Neural crest cell (in vitro differentiated cells): ENCODE data around the gene TYK2. TPM values are rescaled to one million over a fixed set of nuclear protein-coding genes. Genes with fewer than 3 reads are reported as not detected.

Experiments used
- DNase-seq: peaks from one replicate; pipeline ENCODE4 v3.0.0; 2021; ENCODE audit warnings: low read depth, mixed read lengths, low spot score
- H3K27ac Mint-ChIP-seq: one replicate; pipeline ENCODE4 v1.8.0; 2021; ENCODE audit warnings: mild to moderate bottlenecking, mixed read lengths; ENCODE audit not compliant: unreplicated experiment
- H3K27me3 Mint-ChIP-seq: 2 replicates; pipeline ENCODE4 v1.8.0; 2021; ENCODE audit warnings: low read depth, mild to moderate bottlenecking, mixed read lengths
- H3K36me3 Mint-ChIP-seq: 2 replicates; pipeline ENCODE4 v1.8.0; 2021; ENCODE audit warnings: low read depth, mild to moderate bottlenecking, mixed read lengths
- H3K4me1 Mint-ChIP-seq: 2 replicates; pipeline ENCODE4 v1.8.0; 2021; ENCODE audit warnings: mixed read lengths
- H3K4me3 Mint-ChIP-seq: one replicate; pipeline ENCODE4 v1.8.0; 2021; ENCODE audit warnings: mild to moderate bottlenecking, mixed read lengths
- H3K9me3 Mint-ChIP-seq: 2 replicates; pipeline ENCODE4 v1.8.0; 2021; ENCODE audit warnings: mixed read lengths
- total RNA-seq: library from RNA; stranded (reverse); gene quantifications from 2 replicates; pipeline ENCODE4 v1.2.1, GENCODE V29; 2021
- TF ChIP-seq, protein P1 (sequence below): fragments of 200-600 bp; sonication (generic); conservative IDR thresholded peaks from 2 replicates; pipeline ENCODE4 v1.5.0; 2021; ENCODE audit warnings: antibody characterized with exemption, mild to moderate bottlenecking

The TYK2 gene
- total RNA-seq, 1 donor from 2014 or later, result 103 TPM

DNA sequence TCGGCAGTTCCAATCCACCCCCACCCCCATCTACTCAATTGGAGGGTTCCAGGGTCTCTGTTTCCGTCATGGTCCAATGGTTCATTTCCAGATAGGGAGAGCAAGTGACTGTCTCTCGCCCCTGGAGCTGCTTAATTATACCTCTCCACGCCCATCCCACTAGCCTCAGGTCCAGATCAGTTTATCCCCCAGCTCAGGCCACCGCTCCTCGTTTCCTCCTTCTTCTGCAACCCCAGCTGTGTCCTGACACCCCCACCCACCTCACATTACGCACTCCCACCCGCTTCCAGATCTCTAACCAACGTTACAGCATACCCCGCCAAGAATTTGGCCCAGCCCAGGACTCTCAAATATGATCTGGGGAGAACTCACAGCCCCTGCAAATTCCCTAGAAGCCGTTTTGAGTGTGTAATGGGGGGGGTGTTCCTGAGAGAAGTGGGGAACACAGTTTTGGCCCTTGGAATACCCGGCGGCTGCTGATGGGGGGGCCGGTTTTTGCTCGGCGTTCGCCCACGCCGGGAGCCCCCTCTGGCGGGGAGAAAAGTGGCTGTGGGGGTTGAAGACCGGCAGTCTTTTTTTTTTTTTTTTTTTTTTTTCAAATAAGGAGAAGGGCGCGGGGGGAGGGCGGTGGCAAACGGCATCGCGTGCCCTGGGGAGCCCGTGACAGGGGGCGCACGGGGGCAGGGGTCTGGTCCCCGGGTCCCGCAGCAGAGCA, 38.3 kb upstream of the TYK2 start:
- no peak overlapping the region for H3K27ac Mint-ChIP-seq
- peaks cover 3% of the 10 kb centered on the region for H3K36me3 Mint-ChIP-seq
- no peak for DNase-seq
- TF ChIP-seq, protein P1, sequence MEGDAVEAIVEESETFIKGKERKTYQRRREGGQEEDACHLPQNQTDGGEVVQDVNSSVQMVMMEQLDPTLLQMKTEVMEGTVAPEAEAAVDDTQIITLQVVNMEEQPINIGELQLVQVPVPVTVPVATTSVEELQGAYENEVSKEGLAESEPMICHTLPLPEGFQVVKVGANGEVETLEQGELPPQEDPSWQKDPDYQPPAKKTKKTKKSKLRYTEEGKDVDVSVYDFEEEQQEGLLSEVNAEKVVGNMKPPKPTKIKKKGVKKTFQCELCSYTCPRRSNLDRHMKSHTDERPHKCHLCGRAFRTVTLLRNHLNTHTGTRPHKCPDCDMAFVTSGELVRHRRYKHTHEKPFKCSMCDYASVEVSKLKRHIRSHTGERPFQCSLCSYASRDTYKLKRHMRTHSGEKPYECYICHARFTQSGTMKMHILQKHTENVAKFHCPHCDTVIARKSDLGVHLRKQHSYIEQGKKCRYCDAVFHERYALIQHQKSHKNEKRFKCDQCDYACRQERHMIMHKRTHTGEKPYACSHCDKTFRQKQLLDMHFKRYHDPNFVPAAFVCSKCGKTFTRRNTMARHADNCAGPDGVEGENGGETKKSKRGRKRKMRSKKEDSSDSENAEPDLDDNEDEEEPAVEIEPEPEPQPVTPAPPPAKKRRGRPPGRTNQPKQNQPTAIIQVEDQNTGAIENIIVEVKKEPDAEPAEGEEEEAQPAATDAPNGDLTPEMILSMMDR, result no peak
- H3K4me3 Mint-ChIP-seq, result peak overlapping the region; percentile 43
- H3K4me1 Mint-ChIP-seq, result peaks cover 20% of the 10 kb centered on the region
- H3K9me3 Mint-ChIP-seq, result no peaks in the 10 kb centered on the region
- H3K27me3 Mint-ChIP-seq, result peaks cover 87% of the 10 kb centered on the region

DNA sequence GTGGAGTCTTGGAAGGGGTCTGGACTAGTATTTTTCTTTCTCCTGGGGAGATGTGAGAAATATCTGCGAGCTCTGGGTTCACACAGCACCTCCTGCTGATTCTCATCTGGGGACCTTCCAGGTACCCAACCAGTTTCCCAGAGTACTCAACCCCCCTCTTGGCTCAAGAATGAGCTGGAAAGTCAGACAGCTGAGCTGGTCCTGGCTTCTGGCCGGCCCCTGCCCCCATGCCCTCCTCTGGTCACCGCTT, 37.8 kb upstream of the TYK2 start:
- Mint-ChIP-seq H3K9me3 (no peaks in the 10 kb centered on the region), H3K4me3 (peak overlapping the region; percentile 43), H3K27ac (no peak overlapping the region)

GRCh38 chr19:10417541-10418234, 37.3 kb upstream of the TYK2 start:
- TF ChIP-seq, protein P1, result no peak
- peaks cover 3% of the 10 kb centered on the region for H3K36me3 Mint-ChIP-seq
- no peak for DNase-seq
- H3K4me1 Mint-ChIP-seq, result peaks cover 20% of the 10 kb centered on the region
- peaks cover 80% of the 10 kb centered on the region for H3K27me3 Mint-ChIP-seq
- no peak overlapping the region for H3K27ac Mint-ChIP-seq
- H3K9me3 Mint-ChIP-seq, result no peaks in the 10 kb centered on the region
- peak overlapping the region; percentile 43 for H3K4me3 Mint-ChIP-seq

More for the DNA sequence above, 37.8 kb upstream of the TYK2 start:
- peaks cover 3% of the 10 kb centered on the region for H3K36me3 Mint-ChIP-seq
- DNase-seq, result no peak
- peaks cover 85% of the 10 kb centered on the region for H3K27me3 Mint-ChIP-seq
- TF ChIP-seq, protein P1, result no peak
- H3K4me1 Mint-ChIP-seq, result peaks cover 20% of the 10 kb centered on the region

DNA sequence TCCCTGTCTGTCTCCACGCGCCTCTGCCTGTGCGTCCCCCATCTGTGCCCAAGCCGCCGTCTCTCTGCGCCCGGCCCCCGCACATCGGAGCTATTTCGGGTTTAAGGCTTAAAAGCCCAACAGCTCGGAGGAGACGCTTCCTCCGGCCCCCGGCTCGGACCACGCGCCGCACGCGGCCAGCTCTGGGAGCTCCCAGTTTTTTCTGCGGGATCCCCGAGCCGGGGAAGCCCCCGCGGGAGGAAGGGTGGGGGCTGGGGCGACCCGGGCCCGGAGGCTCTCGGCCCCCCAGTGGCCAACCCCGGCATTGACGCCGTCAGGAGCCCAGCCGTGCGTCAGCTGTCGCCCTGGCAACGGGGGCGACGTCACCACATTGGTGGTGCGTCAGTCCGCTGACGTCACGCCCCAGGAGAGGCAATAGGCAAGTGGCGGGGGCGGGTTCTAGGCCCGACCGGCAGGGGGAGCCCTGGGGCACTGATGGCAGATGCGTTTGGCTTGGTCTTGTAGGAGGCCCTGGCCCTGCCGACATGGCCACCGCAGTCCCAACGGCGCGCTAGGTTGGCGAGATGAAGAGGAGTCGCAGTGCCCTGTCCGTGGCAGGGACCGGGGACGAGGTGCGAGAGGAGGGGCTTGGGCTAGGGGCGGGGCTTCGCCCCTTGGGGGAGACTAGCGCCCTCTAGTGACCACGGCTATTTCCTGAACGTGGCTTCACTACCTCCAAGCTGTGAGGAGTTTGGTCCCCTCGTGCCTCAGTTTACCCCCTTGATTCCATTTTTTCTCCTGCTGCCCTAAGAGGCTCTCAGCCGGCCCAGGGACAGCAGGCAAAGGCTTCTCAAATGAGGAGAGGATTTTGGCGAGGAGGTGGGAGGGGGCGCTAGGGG, 36.2 kb upstream of the TYK2 start:
- peaks cover 75% of the 10 kb centered on the region for H3K27me3 Mint-ChIP-seq
- H3K9me3 Mint-ChIP-seq, result no peaks in the 10 kb centered on the region
- H3K36me3 Mint-ChIP-seq, result peaks cover 3% of the 10 kb centered on the region
- peak overlapping the region; percentile 68 for H3K4me3 Mint-ChIP-seq
- H3K4me1 Mint-ChIP-seq, result peaks cover 21% of the 10 kb centered on the region
- no peak overlapping the region for H3K27ac Mint-ChIP-seq
- DNase-seq, result peak; percentile 87
- TF ChIP-seq, protein P1, result peak; percentile 87

DNA sequence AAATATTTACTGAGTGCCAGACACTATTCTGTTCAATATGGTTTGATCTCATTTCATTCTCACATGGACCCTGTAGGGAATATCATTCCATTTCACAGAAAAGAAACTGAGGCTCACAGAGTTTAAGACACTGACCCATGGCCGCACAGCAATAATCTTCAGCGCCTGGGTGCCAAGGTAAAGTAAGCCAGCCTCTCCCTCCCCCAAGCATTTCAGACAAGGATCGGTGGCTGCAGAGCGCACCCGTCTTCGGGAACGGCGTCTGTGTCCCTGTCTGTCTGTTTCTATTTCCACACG, 35.7 kb upstream of the TYK2 start:
- TF ChIP-seq, protein P1, result no peak
- Mint-ChIP-seq H3K4me3 (peak overlapping the region; percentile 65), H3K27ac (no peak overlapping the region), H3K27me3 (peaks cover 69% of the 10 kb centered on the region), H3K9me3 (no peaks in the 10 kb centered on the region), H3K36me3 (peaks cover 3% of the 10 kb centered on the region), H3K4me1 (peaks cover 21% of the 10 kb centered on the region)
- no peak for DNase-seq
